ENCODE data around the gene MYOC.
A peak's percentile ranks its signal among the peaks of the same experiment; 100 is the strongest.

The MYOC gene

GRCh38 chr1:171645553-171646248 is 6.8 kb downstream of the MYOC start:
- H3K27ac ChIP-seq (ENCODE audit: low read length): no peak overlapping the region
- peaks cover 0 to 16% of the 10 kb centered on the region in 2 donors for H3K4me1 ChIP-seq (ENCODE audit: control insufficient read depth in 1 of 2, insufficient read depth in 2 of 2, low read length in 2 of 2)
- no peaks in the 10 kb centered on the region for H3K27me3 ChIP-seq (ENCODE audit: low read depth, low read length)
- no peaks in the 10 kb centered on the region for H3K36me3 ChIP-seq (ENCODE audit: control insufficient read depth in 1 of 2, insufficient read depth in 2 of 2, low read length in 2 of 2)
- H3K9me3 ChIP-seq (ENCODE audit: control insufficient read depth in 1 of 2, low read length in 2 of 2): no peaks in the 10 kb centered on the region
- peak overlapping the region in 1 of 2 donors; percentile 38 for H3K4me3 ChIP-seq (ENCODE audit: low read depth in 1 of 2, low read length in 2 of 2)

GRCh38 chr1:171644805-171645483 is 7.5 kb downstream of the MYOC start:
- no peak overlapping the region for H3K27ac ChIP-seq (ENCODE audit: low read length)
- H3K4me1 ChIP-seq (ENCODE audit: control insufficient read depth in 1 of 2, insufficient read depth in 2 of 2, low read length in 2 of 2): peaks cover 0 to 16% of the 10 kb centered on the region in 2 donors
- H3K36me3 ChIP-seq (ENCODE audit: control insufficient read depth in 1 of 2, insufficient read depth in 2 of 2, low read length in 2 of 2): no peaks in the 10 kb centered on the region
- H3K4me3 ChIP-seq (ENCODE audit: low read depth in 1 of 2, low read length in 2 of 2): peak overlapping the region in 1 of 2 donors; percentile 38
- no peaks in the 10 kb centered on the region for H3K9me3 ChIP-seq (ENCODE audit: control insufficient read depth in 1 of 2, low read length in 2 of 2)
- no peaks in the 10 kb centered on the region for H3K27me3 ChIP-seq (ENCODE audit: low read depth, low read length)

DNA sequence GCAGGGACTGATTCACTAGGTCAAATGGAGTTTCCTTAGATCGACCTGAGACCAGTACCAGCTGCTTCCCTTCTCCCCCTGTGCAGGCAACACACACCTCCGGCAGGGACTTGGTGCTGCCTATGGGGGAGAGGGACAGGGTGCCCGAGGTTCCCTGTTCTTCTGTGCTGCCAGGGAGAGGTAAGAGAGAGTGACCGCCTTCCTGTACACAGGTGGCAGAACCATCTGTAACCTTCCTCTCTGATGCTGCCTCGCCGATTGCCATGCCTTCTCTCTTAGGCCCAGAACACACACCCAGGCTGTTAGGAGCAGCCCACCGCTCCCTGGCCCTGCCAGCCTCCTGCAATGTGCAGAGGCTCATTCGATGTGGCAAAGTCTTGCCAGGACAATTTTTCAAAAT is 9.3 kb downstream of the MYOC start:
- Histone ChIP-seq H3K4me1 (ENCODE audit: control insufficient read depth in 1 of 2, insufficient read depth in 2 of 2, low read length in 2 of 2) (peaks cover 0 to 16% of the 10 kb centered on the region in 2 donors), H3K4me3 (ENCODE audit: low read depth in 1 of 2, low read length in 2 of 2) (no peak overlapping the region), H3K36me3 (ENCODE audit: control insufficient read depth in 1 of 2, insufficient read depth in 2 of 2, low read length in 2 of 2) (no peaks in the 10 kb centered on the region), H3K9me3 (ENCODE audit: control insufficient read depth in 1 of 2, low read length in 2 of 2) (no peaks in the 10 kb centered on the region), H3K27me3 (ENCODE audit: low read depth, low read length) (no peaks in the 10 kb centered on the region), H3K27ac (ENCODE audit: low read length) (no peak overlapping the region)

- Histone ChIP-seq H3K36me3 (ENCODE audit: control insufficient read depth in 1 of 2, insufficient read depth in 2 of 2, low read length in 2 of 2) (no peaks in the 10 kb centered on the region), H3K9me3 (ENCODE audit: control insufficient read depth in 1 of 2, low read length in 2 of 2) (no peaks in the 10 kb centered on the region), H3K4me3 (ENCODE audit: low read depth in 1 of 2, low read length in 2 of 2) (no peak overlapping the region), H3K27ac (ENCODE audit: low read length) (no peak overlapping the region), H3K27me3 (ENCODE audit: low read depth, low read length) (no peaks in the 10 kb centered on the region), H3K4me1 (ENCODE audit: control insufficient read depth in 1 of 2, insufficient read depth in 2 of 2, low read length in 2 of 2) (peaks cover 0 to 16% of the 10 kb centered on the region in 2 donors)
Measured at GRCh38 chr1:171642197-171642596, 10.3 kb downstream of the MYOC start.

DNA sequence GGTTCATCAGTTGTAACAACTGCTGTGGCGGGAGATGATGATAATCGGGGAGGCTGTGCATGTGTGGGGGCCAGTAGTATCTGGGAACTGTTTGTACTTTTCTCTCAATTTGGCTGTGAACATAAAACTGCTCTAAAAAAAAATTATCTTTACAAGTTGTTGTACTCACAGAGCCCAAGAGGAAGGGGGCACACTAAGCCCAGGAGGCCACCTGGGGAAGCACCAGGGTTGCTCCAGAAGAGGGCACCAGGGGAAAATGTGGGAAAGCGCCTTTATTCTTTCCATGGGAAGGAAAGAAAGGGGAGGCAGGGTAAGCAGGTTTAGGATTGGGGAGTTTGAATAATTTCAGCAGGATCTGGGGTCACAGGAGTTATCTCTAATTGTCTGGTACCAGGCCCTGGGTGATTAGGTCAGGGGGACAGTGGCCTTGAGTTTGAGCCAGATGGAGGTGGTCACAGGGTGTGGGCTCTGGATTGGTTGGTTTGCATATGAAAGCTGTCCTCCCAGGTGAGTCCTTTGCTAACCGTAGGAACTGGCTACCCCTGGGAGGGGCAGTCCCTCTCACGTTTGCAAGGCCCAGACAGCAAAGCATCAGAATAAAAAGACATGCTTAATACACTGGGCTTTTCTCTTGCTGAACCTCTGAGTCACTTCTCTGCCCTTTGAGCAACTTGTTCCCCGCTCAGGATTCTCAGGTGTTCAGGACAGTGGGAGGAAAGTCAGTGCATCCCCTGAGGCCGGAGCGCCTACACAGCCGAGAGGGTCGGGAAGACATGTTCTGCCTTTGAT is 11.2 kb downstream of the MYOC start:
- no peak overlapping the region for H3K27ac ChIP-seq (ENCODE audit: low read length)
- no peaks in the 10 kb centered on the region for H3K36me3 ChIP-seq (ENCODE audit: control insufficient read depth in 1 of 2, insufficient read depth in 2 of 2, low read length in 2 of 2)
- H3K4me3 ChIP-seq (ENCODE audit: low read depth in 1 of 2, low read length in 2 of 2): no peak overlapping the region
- no peaks in the 10 kb centered on the region for H3K9me3 ChIP-seq (ENCODE audit: control insufficient read depth in 1 of 2, low read length in 2 of 2)
- no peaks in the 10 kb centered on the region for H3K27me3 ChIP-seq (ENCODE audit: low read depth, low read length)
- peaks cover 0 to 16% of the 10 kb centered on the region in 2 donors for H3K4me1 ChIP-seq (ENCODE audit: control insufficient read depth in 1 of 2, insufficient read depth in 2 of 2, low read length in 2 of 2)

- Histone ChIP-seq H3K9me3 (ENCODE audit: control insufficient read depth in 1 of 2, low read length in 2 of 2) (no peaks in the 10 kb centered on the region), H3K4me1 (ENCODE audit: control insufficient read depth in 1 of 2, insufficient read depth in 2 of 2, low read length in 2 of 2) (peaks cover 0 to 5% of the 10 kb centered on the region in 2 donors), H3K27ac (ENCODE audit: low read length) (no peak overlapping the region), H3K27me3 (ENCODE audit: low read depth, low read length) (no peaks in the 10 kb centered on the region), H3K36me3 (ENCODE audit: control insufficient read depth in 1 of 2, insufficient read depth in 2 of 2, low read length in 2 of 2) (no peaks in the 10 kb centered on the region), H3K4me3 (ENCODE audit: low read depth in 1 of 2, low read length in 2 of 2) (no peak overlapping the region)
Measured at GRCh38 chr1:171640225-171640624, 12.3 kb downstream of the MYOC start.

DNA sequence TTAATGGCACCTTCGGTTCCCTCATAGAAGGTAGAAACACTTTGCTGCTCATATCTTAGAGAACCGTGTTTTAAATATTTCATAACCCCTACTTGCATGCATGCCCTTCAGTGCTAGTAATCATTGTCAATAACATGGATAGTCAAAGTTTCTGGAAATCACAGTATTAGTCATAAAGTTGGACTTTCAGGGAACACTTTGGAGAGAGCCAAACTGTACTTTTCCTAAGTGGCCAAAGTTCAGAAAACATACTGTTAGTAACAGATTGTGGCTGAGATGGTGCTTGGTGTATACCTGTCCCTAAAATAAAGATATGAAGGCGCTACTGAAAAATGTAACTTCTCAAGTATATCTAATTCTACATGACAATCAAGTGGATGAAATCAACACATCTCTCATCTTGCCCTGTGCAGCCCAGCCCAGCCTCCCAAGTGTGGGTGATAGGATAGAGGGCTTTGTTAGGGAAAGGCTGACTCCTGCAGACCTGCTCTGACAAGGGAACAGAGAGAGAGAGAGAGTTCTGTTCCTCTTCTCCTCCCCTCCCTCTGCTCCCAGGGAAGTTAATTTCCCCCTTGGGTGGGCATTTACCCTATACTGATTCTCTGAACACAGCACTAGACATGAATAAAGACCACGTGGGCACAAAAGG is 14.4 kb downstream of the MYOC start:
- Histone ChIP-seq H3K27me3 (ENCODE audit: low read depth, low read length) (no peaks in the 10 kb centered on the region), H3K9me3 (ENCODE audit: control insufficient read depth in 1 of 2, low read length in 2 of 2) (no peaks in the 10 kb centered on the region), H3K4me1 (ENCODE audit: control insufficient read depth in 1 of 2, insufficient read depth in 2 of 2, low read length in 2 of 2) (no peaks in the 10 kb centered on the region), H3K36me3 (ENCODE audit: control insufficient read depth in 1 of 2, insufficient read depth in 2 of 2, low read length in 2 of 2) (no peaks in the 10 kb centered on the region), H3K27ac (ENCODE audit: low read length) (no peak overlapping the region), H3K4me3 (ENCODE audit: low read depth in 1 of 2, low read length in 2 of 2) (no peak overlapping the region)

DNA sequence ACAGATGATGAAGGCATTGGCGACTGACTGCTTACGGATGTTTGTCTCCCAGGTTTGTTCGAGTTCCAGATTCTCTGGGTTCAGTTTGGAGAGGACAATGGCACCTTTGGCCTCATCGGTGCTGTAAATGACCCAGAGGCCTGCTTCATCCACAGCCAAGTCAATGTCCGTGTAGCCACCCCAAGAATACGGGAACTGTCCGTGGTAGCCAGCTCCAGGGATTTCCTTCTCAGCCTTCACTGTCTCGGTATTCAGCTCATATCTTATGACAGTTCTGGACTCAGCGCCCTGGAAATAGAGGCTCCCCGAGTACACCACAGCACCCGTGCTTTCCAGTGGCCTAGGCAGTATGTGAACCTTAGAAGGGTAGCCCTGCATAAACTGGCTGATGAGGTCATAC is 16.3 kb downstream of the MYOC start:
- H3K27me3 ChIP-seq (ENCODE audit: low read depth, low read length): no peaks in the 10 kb centered on the region
- H3K4me3 ChIP-seq (ENCODE audit: low read depth in 1 of 2, low read length in 2 of 2): no peak overlapping the region
- peaks cover 0 to 5% of the 10 kb centered on the region in 2 donors for H3K9me3 ChIP-seq (ENCODE audit: control insufficient read depth in 1 of 2, low read length in 2 of 2)
- H3K27ac ChIP-seq (ENCODE audit: low read length): no peak overlapping the region
- H3K36me3 ChIP-seq (ENCODE audit: control insufficient read depth in 1 of 2, insufficient read depth in 2 of 2, low read length in 2 of 2): no peaks in the 10 kb centered on the region
- no peaks in the 10 kb centered on the region for H3K4me1 ChIP-seq (ENCODE audit: control insufficient read depth in 1 of 2, insufficient read depth in 2 of 2, low read length in 2 of 2)

DNA sequence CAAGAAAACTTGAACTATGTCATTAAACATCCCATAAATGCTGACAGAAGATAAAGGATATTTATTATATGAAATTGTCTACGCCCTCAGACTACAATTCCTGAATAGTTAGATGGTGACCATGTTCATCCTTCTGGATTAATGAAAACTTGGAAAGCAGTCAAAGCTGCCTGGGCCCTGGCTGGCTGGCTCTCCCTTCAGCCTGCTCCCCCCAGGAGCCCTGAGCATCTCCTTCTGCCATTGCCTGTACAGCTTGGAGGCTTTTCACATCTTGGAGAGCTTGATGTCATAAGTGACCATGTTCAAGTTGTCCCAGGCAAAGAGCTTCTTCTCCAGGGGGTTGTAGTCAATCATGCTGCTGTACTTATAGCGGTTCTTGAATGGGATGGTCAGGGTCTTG is 16.8 kb downstream of the MYOC start:
- H3K9me3 ChIP-seq (ENCODE audit: control insufficient read depth in 1 of 2, low read length in 2 of 2): peaks cover 0 to 5% of the 10 kb centered on the region in 2 donors
- H3K36me3 ChIP-seq (ENCODE audit: control insufficient read depth in 1 of 2, insufficient read depth in 2 of 2, low read length in 2 of 2): no peaks in the 10 kb centered on the region
- H3K4me1 ChIP-seq (ENCODE audit: control insufficient read depth in 1 of 2, insufficient read depth in 2 of 2, low read length in 2 of 2): no peaks in the 10 kb centered on the region
- no peak overlapping the region for H3K4me3 ChIP-seq (ENCODE audit: low read depth in 1 of 2, low read length in 2 of 2)
- H3K27me3 ChIP-seq (ENCODE audit: low read depth, low read length): no peaks in the 10 kb centered on the region
- H3K27ac ChIP-seq (ENCODE audit: low read length): no peak overlapping the region

GRCh38 chr1:171628225-171628624 is 24.3 kb downstream of the MYOC start:
- Histone ChIP-seq H3K36me3 (ENCODE audit: control insufficient read depth in 1 of 2, insufficient read depth in 2 of 2, low read length in 2 of 2) (no peaks in the 10 kb centered on the region), H3K27ac (ENCODE audit: low read length) (no peak overlapping the region), H3K27me3 (ENCODE audit: low read depth, low read length) (no peaks in the 10 kb centered on the region), H3K9me3 (ENCODE audit: control insufficient read depth in 1 of 2, low read length in 2 of 2) (peaks cover 0 to 5% of the 10 kb centered on the region in 2 donors), H3K4me3 (ENCODE audit: low read depth in 1 of 2, low read length in 2 of 2) (no peak overlapping the region), H3K4me1 (ENCODE audit: control insufficient read depth in 1 of 2, insufficient read depth in 2 of 2, low read length in 2 of 2) (no peaks in the 10 kb centered on the region)

DNA sequence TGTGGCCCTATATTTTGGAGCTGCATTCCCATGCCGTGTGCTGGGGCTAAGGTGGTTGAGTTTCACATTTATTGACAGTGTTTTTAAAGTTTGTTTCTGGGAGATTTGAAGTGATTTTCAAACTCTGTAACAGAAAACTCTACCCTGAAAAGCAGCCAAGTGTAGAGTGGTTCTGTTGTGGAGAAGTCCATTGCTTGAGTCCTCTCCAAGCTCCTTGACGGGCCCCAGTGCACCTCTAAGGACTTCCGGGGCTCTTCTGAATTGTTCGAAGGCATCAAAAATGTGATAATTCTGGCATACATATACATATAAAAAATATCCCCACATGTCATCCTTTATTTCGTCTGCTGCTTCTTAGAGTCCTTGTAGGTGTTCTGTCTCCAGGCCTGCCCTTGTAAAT is 25.5 kb downstream of the MYOC start:
- no peaks in the 10 kb centered on the region for H3K36me3 ChIP-seq (ENCODE audit: control insufficient read depth in 1 of 2, insufficient read depth in 2 of 2, low read length in 2 of 2)
- H3K27me3 ChIP-seq (ENCODE audit: low read depth, low read length): no peaks in the 10 kb centered on the region
- H3K9me3 ChIP-seq (ENCODE audit: control insufficient read depth in 1 of 2, low read length in 2 of 2): peaks cover 0 to 5% of the 10 kb centered on the region in 2 donors
- no peak overlapping the region for H3K27ac ChIP-seq (ENCODE audit: low read length)
- H3K4me3 ChIP-seq (ENCODE audit: low read depth in 1 of 2, low read length in 2 of 2): no peak overlapping the region
- no peaks in the 10 kb centered on the region for H3K4me1 ChIP-seq (ENCODE audit: control insufficient read depth in 1 of 2, insufficient read depth in 2 of 2, low read length in 2 of 2)
